K562 (cell line): ENCODE data around the gene PPP4R1. TPM values are rescaled to one million over a fixed set of nuclear protein-coding genes. Genes with fewer than 3 reads are reported as not detected.

Experiments
- RCOR1 ChIP-seq, 2 experiments: IDR thresholded peaks; 2 replicates each; pipeline ENCODE4 v1.6.1; 2012; ENCODE audit warnings: low read depth in 2 of 2, low read length in 2 of 2, borderline replicate concordance in 1 of 2, improper control_type of control experiment in 1 of 2
- SIX5 ChIP-seq, 2 experiments: IDR thresholded peaks; 2 replicates each; pipeline ENCODE4 v1.6.1; 2011; ENCODE audit warnings: low read length in 2 of 2, borderline replicate concordance in 1 of 2, low read depth in 1 of 2, mild to moderate bottlenecking in 1 of 2, moderate library complexity in 1 of 2; ENCODE audit not compliant: insufficient read depth in 1 of 2
- STAG1 ChIP-seq: sonication (generic); formaldehyde crosslinking; IDR thresholded peaks from 2 replicates; pipeline ENCODE4 v1.5.0; 2020; ENCODE audit warnings: missing genetic modification reagents, borderline replicate concordance
- polyA plus RNA-seq, 8 experiments: library from polyadenylated mRNA; depleted of rRNA in 4 of 8; stranded (reverse) in 5 of 8; unstranded in 3 of 8; fragments of >200 nt; fragmentation: Nextera tagmentation in 2 of 8; fragmentation: Illumina TruSeq in 1 of 8; extraction: Ambion mirVana in 2 of 8; extraction: Trizol in 1 of 8; gene quantifications; 2 replicates each; pipeline versions ENCODE4 v1.2.1 to v1.2.3, GENCODE V29; 2011 to 2014; ENCODE audit warnings: inconsistent platforms in 1 of 8, missing spikeins in 1 of 8
- total RNA-seq, 7 experiments: library from RNA; depleted of rRNA in 6 of 7; stranded (reverse); fragments of >200 nt in 6 of 7; fragmentation: Illumina TruSeq in 2 of 7; extraction: Trizol in 2 of 7; gene quantifications; 2 replicates each; pipeline versions ENCODE4 v1.2.1 to v1.2.3, GENCODE V29; 2011 to 2021; ENCODE audit warnings: low replicate concordance in 1 of 7
- TF ChIP-seq, protein P1 (sequence below): fragments of 450-650 bp; IDR thresholded peaks from 2 replicates; pipeline ENCODE4 v1.6.1; 2018; ENCODE audit not compliant: partially characterized antibody
- TF ChIP-seq, protein P2 (sequence below): fragments of 450-650 bp; IDR thresholded peaks from 2 replicates; pipeline ENCODE4 v1.6.1; 2016; ENCODE audit warnings: mild to moderate bottlenecking

PPP4R1 gene
- total and polyA plus RNA-seq, 9 of the 15 experiments (the other 6 are each of a cell fraction or from before 2014, with no cell fraction given): 23.5 to 136 (median 84.5) TPM

DNA sequence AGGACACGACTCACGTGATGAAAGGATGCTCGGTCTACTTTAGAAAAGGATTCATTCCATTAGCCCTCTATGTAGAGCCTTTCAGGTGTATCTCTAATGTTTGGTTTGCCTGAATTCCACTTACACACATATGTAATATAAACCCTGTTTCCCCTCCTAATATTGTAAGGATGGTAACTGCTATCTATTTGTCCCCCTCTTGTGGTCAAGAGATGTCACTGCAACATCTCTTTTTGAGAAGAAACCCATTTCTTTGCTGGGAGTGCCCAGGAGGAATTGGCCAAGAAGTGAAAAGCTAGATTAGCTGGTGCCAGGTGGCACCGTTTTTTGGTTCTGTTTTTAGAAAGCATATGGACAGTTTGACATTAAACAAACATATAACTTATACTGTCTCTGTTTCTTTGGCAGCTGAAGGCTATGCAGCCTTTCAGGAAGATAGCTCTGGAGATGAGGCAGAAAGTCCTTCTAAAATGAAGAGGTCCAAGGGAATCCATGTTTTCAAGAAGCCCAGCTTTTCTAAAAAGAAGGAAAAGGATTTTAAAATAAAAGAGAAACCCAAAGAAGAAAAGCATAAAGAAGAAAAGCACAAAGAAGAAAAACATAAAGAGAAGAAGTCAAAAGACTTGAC is 97.8 kb downstream of the PPP4R1 start (continued):
- TF ChIP-seq, protein P1, sequence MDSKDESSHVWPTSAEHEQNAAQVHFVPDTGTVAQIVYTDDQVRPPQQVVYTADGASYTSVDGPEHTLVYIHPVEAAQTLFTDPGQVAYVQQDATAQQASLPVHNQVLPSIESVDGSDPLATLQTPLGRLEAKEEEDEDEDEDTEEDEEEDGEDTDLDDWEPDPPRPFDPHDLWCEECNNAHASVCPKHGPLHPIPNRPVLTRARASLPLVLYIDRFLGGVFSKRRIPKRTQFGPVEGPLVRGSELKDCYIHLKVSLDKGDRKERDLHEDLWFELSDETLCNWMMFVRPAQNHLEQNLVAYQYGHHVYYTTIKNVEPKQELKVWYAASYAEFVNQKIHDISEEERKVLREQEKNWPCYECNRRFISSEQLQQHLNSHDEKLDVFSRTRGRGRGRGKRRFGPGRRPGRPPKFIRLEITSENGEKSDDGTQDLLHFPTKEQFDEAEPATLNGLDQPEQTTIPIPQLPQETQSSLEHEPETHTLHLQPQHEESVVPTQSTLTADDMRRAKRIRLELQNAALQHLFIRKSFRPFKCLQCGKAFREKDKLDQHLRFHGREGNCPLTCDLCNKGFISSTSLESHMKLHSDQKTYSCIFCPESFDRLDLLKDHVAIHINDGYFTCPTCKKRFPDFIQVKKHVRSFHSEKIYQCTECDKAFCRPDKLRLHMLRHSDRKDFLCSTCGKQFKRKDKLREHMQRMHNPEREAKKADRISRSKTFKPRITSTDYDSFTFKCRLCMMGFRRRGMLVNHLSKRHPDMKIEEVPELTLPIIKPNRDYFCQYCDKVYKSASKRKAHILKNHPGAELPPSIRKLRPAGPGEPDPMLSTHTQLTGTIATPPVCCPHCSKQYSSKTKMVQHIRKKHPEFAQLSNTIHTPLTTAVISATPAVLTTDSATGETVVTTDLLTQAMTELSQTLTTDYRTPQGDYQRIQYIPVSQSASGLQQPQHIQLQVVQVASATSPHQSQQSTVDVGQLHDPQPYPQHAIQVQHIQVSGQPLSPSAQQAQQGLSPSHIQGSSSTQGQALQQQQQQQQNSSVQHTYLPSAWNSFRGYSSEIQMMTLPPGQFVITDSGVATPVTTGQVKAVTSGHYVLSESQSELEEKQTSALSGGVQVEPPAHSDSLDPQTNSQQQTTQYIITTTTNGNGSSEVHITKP: peak; percentile 90
- TF ChIP-seq SIX5 (IDR thresholded peaks at IDR 0.05; ENCODE audit: borderline replicate concordance in 1 of 2, insufficient read depth in 1 of 2, low read depth in 1 of 2, low read length in 2 of 2) (no peak), RCOR1 (IDR thresholded peaks at IDR 0.05; ENCODE audit: borderline replicate concordance in 1 of 2, low read depth in 2 of 2, low read length in 2 of 2) (0 out of 4 replicates have a peak, but pooled peaks of 1 of the 2 experiments have one; percentile 18), STAG1 (CRISPR knock-in tag) (peak; percentile 43; the same call in 1 of the 2 replicates)
- TF ChIP-seq, protein P2, sequence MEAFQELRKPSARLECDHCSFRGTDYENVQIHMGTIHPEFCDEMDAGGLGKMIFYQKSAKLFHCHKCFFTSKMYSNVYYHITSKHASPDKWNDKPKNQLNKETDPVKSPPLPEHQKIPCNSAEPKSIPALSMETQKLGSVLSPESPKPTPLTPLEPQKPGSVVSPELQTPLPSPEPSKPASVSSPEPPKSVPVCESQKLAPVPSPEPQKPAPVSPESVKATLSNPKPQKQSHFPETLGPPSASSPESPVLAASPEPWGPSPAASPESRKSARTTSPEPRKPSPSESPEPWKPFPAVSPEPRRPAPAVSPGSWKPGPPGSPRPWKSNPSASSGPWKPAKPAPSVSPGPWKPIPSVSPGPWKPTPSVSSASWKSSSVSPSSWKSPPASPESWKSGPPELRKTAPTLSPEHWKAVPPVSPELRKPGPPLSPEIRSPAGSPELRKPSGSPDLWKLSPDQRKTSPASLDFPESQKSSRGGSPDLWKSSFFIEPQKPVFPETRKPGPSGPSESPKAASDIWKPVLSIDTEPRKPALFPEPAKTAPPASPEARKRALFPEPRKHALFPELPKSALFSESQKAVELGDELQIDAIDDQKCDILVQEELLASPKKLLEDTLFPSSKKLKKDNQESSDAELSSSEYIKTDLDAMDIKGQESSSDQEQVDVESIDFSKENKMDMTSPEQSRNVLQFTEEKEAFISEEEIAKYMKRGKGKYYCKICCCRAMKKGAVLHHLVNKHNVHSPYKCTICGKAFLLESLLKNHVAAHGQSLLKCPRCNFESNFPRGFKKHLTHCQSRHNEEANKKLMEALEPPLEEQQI: peak; percentile 86
